HL-60 (cell line): ENCODE results near the gene TUBB2B.

ENCODE experiments used
- DNase-seq, 2 experiments: peaks; one replicate each; pipeline ENCODE4 v3.0.0-alpha.2; 2010 to 2020; ENCODE audit warnings: low read depth in 1 of 2, low spot score in 1 of 2
- H3K27ac ChIP-seq: fragments of 250-450 bp; sonication (Bioruptor Pico); replicated peaks from 2 replicates; pipeline ENCODE4 v1.5.1; 2020; ENCODE audit warnings: mild to moderate bottlenecking, moderate library complexity
- H3K27me3 ChIP-seq: fragments of 250-450 bp; sonication (Bioruptor Pico); 2 replicates; pipeline ENCODE4 v1.5.1; 2021; ENCODE audit warnings: mild to moderate bottlenecking, moderate library complexity; ENCODE audit not compliant: insufficient read depth, poor library complexity, severe bottlenecking
- H3K4me3 ChIP-seq: replicated peaks from 2 replicates; pipeline ENCODE4 v1.5.1; 2011; ENCODE audit warnings: mild to moderate bottlenecking, control low read depth, low read length; ENCODE audit not compliant: insufficient read depth
- GABPA ChIP-seq: IDR thresholded peaks from 2 replicates; pipeline ENCODE4 v1.6.1; 2012; ENCODE audit warnings: low read depth
- POLR2AphosphoS5 ChIP-seq: IDR thresholded peaks from 2 replicates; pipeline ENCODE4 v1.6.1; 2012; ENCODE audit warnings: low read depth
- SPI1 ChIP-seq: IDR thresholded peaks from 2 replicates; pipeline ENCODE4 v1.6.1; 2012; ENCODE audit warnings: low read depth, mild to moderate bottlenecking, borderline replicate concordance
- TF ChIP-seq, protein P1 (sequence below): IDR thresholded peaks from one replicate; pipeline ENCODE4 v1.5.1; 2011; ENCODE audit warnings: low read length, control low read depth, inconsistent platforms; ENCODE audit not compliant: insufficient read depth
- TF ChIP-seq, protein P2 (sequence below): IDR thresholded peaks from 2 replicates; pipeline ENCODE4 v1.6.1; 2012; ENCODE audit warnings: low read depth; ENCODE audit not compliant: insufficient replicate concordance

The TUBB2B gene

GRCh38 chr6:3273707-3274521 is 46.5 kb upstream of the TUBB2B start:
- TF ChIP-seq, protein P1, sequence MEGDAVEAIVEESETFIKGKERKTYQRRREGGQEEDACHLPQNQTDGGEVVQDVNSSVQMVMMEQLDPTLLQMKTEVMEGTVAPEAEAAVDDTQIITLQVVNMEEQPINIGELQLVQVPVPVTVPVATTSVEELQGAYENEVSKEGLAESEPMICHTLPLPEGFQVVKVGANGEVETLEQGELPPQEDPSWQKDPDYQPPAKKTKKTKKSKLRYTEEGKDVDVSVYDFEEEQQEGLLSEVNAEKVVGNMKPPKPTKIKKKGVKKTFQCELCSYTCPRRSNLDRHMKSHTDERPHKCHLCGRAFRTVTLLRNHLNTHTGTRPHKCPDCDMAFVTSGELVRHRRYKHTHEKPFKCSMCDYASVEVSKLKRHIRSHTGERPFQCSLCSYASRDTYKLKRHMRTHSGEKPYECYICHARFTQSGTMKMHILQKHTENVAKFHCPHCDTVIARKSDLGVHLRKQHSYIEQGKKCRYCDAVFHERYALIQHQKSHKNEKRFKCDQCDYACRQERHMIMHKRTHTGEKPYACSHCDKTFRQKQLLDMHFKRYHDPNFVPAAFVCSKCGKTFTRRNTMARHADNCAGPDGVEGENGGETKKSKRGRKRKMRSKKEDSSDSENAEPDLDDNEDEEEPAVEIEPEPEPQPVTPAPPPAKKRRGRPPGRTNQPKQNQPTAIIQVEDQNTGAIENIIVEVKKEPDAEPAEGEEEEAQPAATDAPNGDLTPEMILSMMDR: no peak
- TF ChIP-seq, protein P2, sequence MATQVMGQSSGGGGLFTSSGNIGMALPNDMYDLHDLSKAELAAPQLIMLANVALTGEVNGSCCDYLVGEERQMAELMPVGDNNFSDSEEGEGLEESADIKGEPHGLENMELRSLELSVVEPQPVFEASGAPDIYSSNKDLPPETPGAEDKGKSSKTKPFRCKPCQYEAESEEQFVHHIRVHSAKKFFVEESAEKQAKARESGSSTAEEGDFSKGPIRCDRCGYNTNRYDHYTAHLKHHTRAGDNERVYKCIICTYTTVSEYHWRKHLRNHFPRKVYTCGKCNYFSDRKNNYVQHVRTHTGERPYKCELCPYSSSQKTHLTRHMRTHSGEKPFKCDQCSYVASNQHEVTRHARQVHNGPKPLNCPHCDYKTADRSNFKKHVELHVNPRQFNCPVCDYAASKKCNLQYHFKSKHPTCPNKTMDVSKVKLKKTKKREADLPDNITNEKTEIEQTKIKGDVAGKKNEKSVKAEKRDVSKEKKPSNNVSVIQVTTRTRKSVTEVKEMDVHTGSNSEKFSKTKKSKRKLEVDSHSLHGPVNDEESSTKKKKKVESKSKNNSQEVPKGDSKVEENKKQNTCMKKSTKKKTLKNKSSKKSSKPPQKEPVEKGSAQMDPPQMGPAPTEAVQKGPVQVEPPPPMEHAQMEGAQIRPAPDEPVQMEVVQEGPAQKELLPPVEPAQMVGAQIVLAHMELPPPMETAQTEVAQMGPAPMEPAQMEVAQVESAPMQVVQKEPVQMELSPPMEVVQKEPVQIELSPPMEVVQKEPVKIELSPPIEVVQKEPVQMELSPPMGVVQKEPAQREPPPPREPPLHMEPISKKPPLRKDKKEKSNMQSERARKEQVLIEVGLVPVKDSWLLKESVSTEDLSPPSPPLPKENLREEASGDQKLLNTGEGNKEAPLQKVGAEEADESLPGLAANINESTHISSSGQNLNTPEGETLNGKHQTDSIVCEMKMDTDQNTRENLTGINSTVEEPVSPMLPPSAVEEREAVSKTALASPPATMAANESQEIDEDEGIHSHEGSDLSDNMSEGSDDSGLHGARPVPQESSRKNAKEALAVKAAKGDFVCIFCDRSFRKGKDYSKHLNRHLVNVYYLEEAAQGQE: no peak
- TF ChIP-seq GABPA (no peak), SPI1 (no peak), POLR2AphosphoS5 (no peak)
- Histone ChIP-seq H3K4me3 (no peak overlapping the region), H3K27ac (no peak overlapping the region), H3K27me3 (no peaks in the 10 kb centered on the region)
- DNase-seq: no peak

GRCh38 chr6:3272911-3273547 is 45.6 kb upstream of the TUBB2B start:
- H3K27ac ChIP-seq: no peak overlapping the region
- TF ChIP-seq GABPA: no peak
- TF ChIP-seq, protein P1: no peak
- no peak for TF ChIP-seq POLR2AphosphoS5
- TF ChIP-seq, protein P2: no peak
- TF ChIP-seq SPI1: no peak

DNA sequence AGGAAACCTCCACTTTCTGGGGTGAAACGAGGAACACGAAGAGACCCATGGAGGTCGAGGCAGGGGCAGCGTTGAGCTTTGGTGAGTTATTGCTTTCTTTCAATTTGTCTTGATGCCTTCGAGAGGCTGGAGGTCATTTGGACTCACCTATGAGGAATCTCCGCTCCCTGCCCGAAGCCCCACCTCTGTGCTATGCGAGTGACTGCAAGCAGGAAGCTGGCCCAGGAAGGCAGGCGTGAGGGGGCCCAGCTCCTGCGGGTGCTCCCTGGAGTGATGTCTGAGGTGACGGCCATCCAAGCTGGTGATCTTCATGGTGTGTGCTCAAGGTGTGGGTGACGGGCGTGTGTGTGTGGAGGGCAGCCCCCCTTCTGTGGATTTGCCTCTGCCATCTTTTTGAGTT is 44.3 kb upstream of the TUBB2B start:
- TF ChIP-seq SPI1: no peak
- no peak for TF ChIP-seq POLR2AphosphoS5
- no peak for TF ChIP-seq GABPA
- TF ChIP-seq, protein P1: no peak
- TF ChIP-seq, protein P2: no peak
- no peaks in the 10 kb centered on the region for H3K27me3 ChIP-seq
- H3K4me3 ChIP-seq: no peak overlapping the region
- DNase-seq: no peak
- H3K27ac ChIP-seq: no peak overlapping the region

More at GRCh38 chr6:3272911-3273547, 45.6 kb upstream of the TUBB2B start:
- no peak for DNase-seq
- H3K4me3 ChIP-seq: no peak overlapping the region
- no peaks in the 10 kb centered on the region for H3K27me3 ChIP-seq
